HEK293 (cell line): Measurements from ENCODE around the gene GTF3C1.

Experiments
- CTCF ChIA-PET: fragments of 350-600 bp; formaldehyde crosslinking; extraction: SDS; loops from one replicate; lab custom pipeline; 2021; ENCODE audit warnings: antibody characterized with exemption; lab: Yijun Ruan, JAX
- POLR2A ChIA-PET: fragments of 300-600 bp; formaldehyde crosslinking; extraction: SDS; loops from one replicate; lab custom pipeline; 2020; ENCODE audit warnings: antibody characterized with exemption, inconsistent platforms; lab: Yijun Ruan, JAX
- H3K27ac ChIP-seq: fragments of 200-500 bp; sonication (Bioruptor generic); 2 replicates; pipeline ENCODE4 v1.5.1; 2014; ENCODE audit warnings: low read depth, low read length, control low read depth, inconsistent platforms; ENCODE audit errors: extremely low read depth
- H3K36me3 ChIP-seq, 2 experiments: fragments of 200-500 bp in 1 of 2; sonication (Bioruptor generic) in 1 of 2; 1 replicate in 1 of 2; 2 replicates in 1 of 2; pipeline ENCODE4 v1.5.1; 2014 to 2017; ENCODE audit warnings: inconsistent platforms in 2 of 2, low read length in 2 of 2; ENCODE audit not compliant: control insufficient read depth in 2 of 2, insufficient read depth in 1 of 2
- H3K4me1 ChIP-seq: fragments of 200-500 bp; sonication (Bioruptor generic); 2 replicates; pipeline ENCODE4 v1.5.1; 2014; ENCODE audit warnings: mild to moderate bottlenecking, low read length, inconsistent platforms; ENCODE audit not compliant: control insufficient read depth, insufficient read depth
- H3K4me3 ChIP-seq: 2 replicates; pipeline ENCODE4 v1.5.1; 2011; ENCODE audit warnings: low read depth, mild to moderate bottlenecking, control low read depth, low read length, moderate library complexity
- H3K9me3 ChIP-seq: fragments of 200-500 bp; sonication (Bioruptor generic); 2 replicates; pipeline ENCODE4 v1.5.1; 2014; ENCODE audit warnings: low read depth, low read length, inconsistent platforms; ENCODE audit not compliant: control insufficient read depth, insufficient read depth
- AEBP2 ChIP-seq: fragments of 450-650 bp; formaldehyde crosslinking; IDR thresholded peaks from 2 replicates; pipeline ENCODE4 v1.5.1; 2016; ENCODE audit warnings: missing biosample characterization, missing genetic modification characterization, borderline replicate concordance
- HOXC10 ChIP-seq: sonication (generic); formaldehyde crosslinking; IDR thresholded peaks from 2 replicates; pipeline ENCODE4 v1.8.1; 2023; ENCODE audit warnings: mild to moderate bottlenecking, missing genetic modification reagents
- KLF7 ChIP-seq: fragments of 450-650 bp; formaldehyde crosslinking; IDR thresholded peaks from 2 replicates; pipeline ENCODE4 v1.5.1; 2016; ENCODE audit warnings: missing biosample characterization, missing genetic modification characterization, borderline replicate concordance
- TCF7L2 ChIP-seq: IDR thresholded peaks from 2 replicates; pipeline ENCODE4 v1.6.1; 2011; ENCODE audit warnings: low read depth, mild to moderate bottlenecking, inconsistent platforms, low read length, moderate library complexity, borderline replicate concordance
- ZBTB11 ChIP-seq: fragments of 450-650 bp; formaldehyde crosslinking; conservative IDR thresholded peaks from 2 replicates; pipeline ENCODE4 v1.5.1; 2016; ENCODE audit warnings: low read depth, missing biosample characterization, missing genetic modification characterization
- ZNF10 ChIP-seq: fragments of 450-650 bp; formaldehyde crosslinking; IDR thresholded peaks from 2 replicates; pipeline ENCODE4 v1.5.1; 2017; ENCODE audit warnings: missing biosample characterization, missing genetic modification characterization
- ZNF223 ChIP-seq: fragments of 450-650 bp; formaldehyde crosslinking; IDR thresholded peaks from 2 replicates; pipeline ENCODE4 v1.5.1; 2016; ENCODE audit warnings: missing biosample characterization, missing genetic modification characterization
- ZNF274 ChIP-seq, 2 experiments: fragments of 200-500 bp in 1 of 2; fragments of 450-650 bp in 1 of 2; sonication (Bioruptor generic) in 1 of 2; formaldehyde crosslinking in 1 of 2; IDR thresholded peaks; 2 replicates each; pipeline versions ENCODE4 v1.5.1 to v1.6.1; 2014 to 2016; ENCODE audit warnings: borderline replicate concordance in 1 of 2, inconsistent platforms in 1 of 2, low read length in 1 of 2, missing biosample characterization in 1 of 2, missing genetic modification characterization in 1 of 2
- ZNF311 ChIP-seq: fragments of 450-650 bp; formaldehyde crosslinking; IDR thresholded peaks from 2 replicates; pipeline ENCODE4 v1.5.1; 2017; ENCODE audit warnings: missing biosample characterization, missing genetic modification characterization, borderline replicate concordance
- ZNF37A ChIP-seq: fragments of 450-650 bp; IDR thresholded peaks from 2 replicates; pipeline ENCODE4 v1.5.1; 2018; ENCODE audit warnings: missing biosample characterization, missing genetic modification characterization
- ZNF423 ChIP-seq: fragments of 450-650 bp; formaldehyde crosslinking; IDR thresholded peaks from 2 replicates; pipeline ENCODE4 v1.5.1; 2016; ENCODE audit warnings: missing biosample characterization, missing genetic modification characterization
- ZNF510 ChIP-seq: fragments of 450-650 bp; formaldehyde crosslinking; IDR thresholded peaks from 2 replicates; pipeline ENCODE4 v1.5.1; 2018; ENCODE audit warnings: mild to moderate bottlenecking, missing genetic modification characterization, missing biosample characterization; ENCODE audit not compliant: insufficient replicate concordance
- ZNF518A ChIP-seq: fragments of 450-650 bp; formaldehyde crosslinking; conservative IDR thresholded peaks from 2 replicates; pipeline ENCODE4 v1.5.1; 2016; ENCODE audit warnings: low read depth, missing biosample characterization, missing genetic modification characterization
- ZNF558 ChIP-seq: fragments of 450-650 bp; formaldehyde crosslinking; IDR thresholded peaks from 2 replicates; pipeline ENCODE4 v1.5.1; 2016; ENCODE audit warnings: missing biosample characterization, missing genetic modification characterization
- ZNF560 ChIP-seq: fragments of 450-650 bp; formaldehyde crosslinking; IDR thresholded peaks from 2 replicates; pipeline ENCODE4 v1.5.1; 2017; ENCODE audit warnings: missing biosample characterization, missing genetic modification characterization, borderline replicate concordance
- ZNF626 ChIP-seq: fragments of 450-650 bp; sonication (Bioruptor Pico); formaldehyde crosslinking; IDR thresholded peaks from 2 replicates; pipeline ENCODE4 v1.5.1; 2018; ENCODE audit warnings: missing biosample characterization, missing genetic modification characterization, inconsistent platforms
- ZNF677 ChIP-seq: fragments of 450-650 bp; IDR thresholded peaks from 2 replicates; pipeline ENCODE4 v1.5.0; 2018; ENCODE audit warnings: missing biosample characterization, mild to moderate bottlenecking, missing genetic modification characterization, moderate library complexity
- ZSCAN30 ChIP-seq: fragments of 450-650 bp; IDR thresholded peaks from 2 replicates; pipeline ENCODE4 v1.5.1; 2018; ENCODE audit warnings: missing biosample characterization, mild to moderate bottlenecking, missing genetic modification characterization, moderate library complexity

Gene GTF3C1

GRCh38 chr16:27474921-27475320, 74.8 kb downstream of the GTF3C1 start:
- no peaks in the 10 kb centered on the region for H3K9me3 ChIP-seq
- H3K4me1 ChIP-seq, result no peaks in the 10 kb centered on the region
- ChIA-PET CTCF (no interaction called here), POLR2A (no interaction called here)
- H3K4me3 ChIP-seq, result no peak overlapping the region
- H3K36me3 ChIP-seq, result peaks cover 22 to 95% of the 10 kb centered on the region in 2 experiments; a peak in 2 of 3 replicates
- H3K27ac ChIP-seq, result no peak overlapping the region
- TF ChIP-seq ZNF223 (tag by site-specific recombination) (no peak), ZNF518A (no peak), ZSCAN30 (tag by site-specific recombination) (no peak), HOXC10 (no peak), KLF7 (no peak), ZNF510 (tag by site-specific recombination) (no peak), AEBP2 (tag by site-specific recombination) (no peak), ZNF626 (tag by site-specific recombination) (no peak), ZNF558 (no peak), TCF7L2 (no peak), ZNF37A (tag by site-specific recombination) (no peak), ZNF10 (no peak), ZNF311 (tag by site-specific recombination) (no peak), ZBTB11 (no peak), ZNF274 (IDR thresholded peaks at IDR 0.05; ENCODE audit: low read length) (no peak), ZNF274 (tag by site-specific recombination; IDR thresholded peaks at IDR 0.05; ENCODE audit: borderline replicate concordance) (no peak), ZNF560 (tag by site-specific recombination) (no peak), ZNF677 (tag by site-specific recombination) (no peak), ZNF423 (tag by site-specific recombination) (no peak)
- TF ChIP-seq, all 188 proteins: peak for 0
